UCSD-AML1 (cell line): ENCODE data around the gene CD19.
A peak's percentile ranks its signal among the peaks of the same experiment; 100 is the strongest.
"Not testable (repeated sequence)": the region's sequence is repeated elsewhere in the genome, so short reads cannot be mapped to it uniquely, and the experiment has no call there.

Experiments
- DNase-seq: peaks from one replicate; lab custom pipeline; 2025; ENCODE audit not compliant: unreplicated experiment; lab: John Stamatoyannopoulos, UW

The CD19 gene

GRCh38 chr16:28931801-28932225 is at the start of gene CD19:
TSS of gene CD19 (plus strand) at chr16:28931971. CDS start at chr16:28932001, 30 bp downstream.
- no peak for DNase-seq

GRCh38 chr16:28882551-28883160 is 49.1 kb upstream of the CD19 start:
- DNase-seq: no peak

- no peak for DNase-seq
Measured at GRCh38 chr16:28883221-28883996, 48.4 kb upstream of the CD19 start.

GRCh38 chr16:28884045-28884444 is 47.7 kb upstream of the CD19 start:
- DNase-seq: no peak

- no peak for DNase-seq
Measured at GRCh38 chr16:28886945-28887344, 44.8 kb upstream of the CD19 start.

- not testable (repeated sequence) for DNase-seq
Measured at GRCh38 chr16:28890355-28890754, 41.4 kb upstream of the CD19 start.

- DNase-seq: no peak
Measured at GRCh38 chr16:28891964-28892890, 39.5 kb upstream of the CD19 start.

- DNase-seq: no peak
Measured at GRCh38 chr16:28893291-28893690, 38.5 kb upstream of the CD19 start.

- DNase-seq: no peak
Measured at GRCh38 chr16:28895609-28896008, 36.2 kb upstream of the CD19 start.

GRCh38 chr16:28897826-28898225 is 33.9 kb upstream of the CD19 start:
- no peak for DNase-seq

GRCh38 chr16:28898266-28898665 is 33.5 kb upstream of the CD19 start:
- DNase-seq: no peak

- DNase-seq: no peak
Measured at GRCh38 chr16:28898942-28899341, 32.8 kb upstream of the CD19 start.

GRCh38 chr16:28899882-28900590 is 31.7 kb upstream of the CD19 start:
- no peak for DNase-seq

- no peak for DNase-seq
Measured at GRCh38 chr16:28900601-28901000, 31.2 kb upstream of the CD19 start.

- DNase-seq: no peak
Measured at GRCh38 chr16:28901862-28902261, 29.9 kb upstream of the CD19 start.

- peak; percentile 20 for DNase-seq
Measured at GRCh38 chr16:28902909-28903308, 28.9 kb upstream of the CD19 start.

GRCh38 chr16:28903344-28904042 is 28.3 kb upstream of the CD19 start:
- DNase-seq: no peak

GRCh38 chr16:28904363-28904762 is 27.4 kb upstream of the CD19 start:
- DNase-seq: no peak

GRCh38 chr16:28904828-28905227 is 26.9 kb upstream of the CD19 start:
- DNase-seq: no peak

- DNase-seq: no peak
Measured at GRCh38 chr16:28905229-28905754, 26.5 kb upstream of the CD19 start.
